Transverse colon (tissue), 4 donors: ENCODE data around the gene ATP11A. TPM values are rescaled to one million over a fixed set of nuclear protein-coding genes. Genes with fewer than 3 reads are reported as not detected.

Source experiments
- DNase-seq: peaks from one replicate; pipeline ENCODE4 v3.0.0-alpha.2; 2019
- H3K27ac ChIP-seq, 4 donors: fragments of 200-600 bp; sonication (generic); 2 replicates each; pipeline ENCODE4 v1.5.1; 2016 to 2018; ENCODE audit warnings: inconsistent platforms in 4 of 4
- H3K27me3 ChIP-seq: fragments of 200-600 bp; sonication (generic); 2 replicates; pipeline ENCODE4 v1.5.1; 2017; ENCODE audit warnings: inconsistent platforms
- H3K36me3 ChIP-seq, 4 donors: fragments of 200-600 bp; sonication (generic); 2 replicates each; pipeline ENCODE4 v1.5.1; 2017 to 2019; ENCODE audit warnings: inconsistent platforms in 4 of 4
- H3K4me1 ChIP-seq, 4 donors: fragments of 200-600 bp; sonication (generic); 2 replicates each; pipeline ENCODE4 v1.5.1; 2017 to 2020; ENCODE audit warnings: inconsistent platforms in 4 of 4
- H3K4me3 ChIP-seq, 4 donors: fragments of 200-600 bp; sonication (generic); 1 replicate in 1 of 4; 2 replicates in 3 of 4; pipeline versions ENCODE4 v1.5.1 to v1.6.1; 2017 to 2019; ENCODE audit warnings: inconsistent platforms in 4 of 4
- H3K9me3 ChIP-seq, 2 donors: fragments of 200-600 bp; sonication (generic); 2 replicates each; pipeline ENCODE4 v1.5.1; 2017 to 2019; ENCODE audit warnings: inconsistent platforms in 2 of 2
- CTCF ChIP-seq, 5 experiments: fragments of 200-600 bp in 3 of 5; fragments of 450-650 bp in 2 of 5; sonication (generic) in 3 of 5; IDR thresholded peaks; 1 replicate in 2 of 5; 2 replicates in 3 of 5; pipeline ENCODE4 v1.5.1; 2016 to 2017; ENCODE audit warnings: antibody characterized with exemption in 5 of 5, inconsistent platforms in 3 of 5, mild to moderate bottlenecking in 2 of 5, moderate library complexity in 1 of 5
- EP300 ChIP-seq: sonication (generic); formaldehyde crosslinking; IDR thresholded peaks from one replicate; pipeline ENCODE4 v1.6.1; 2017; ENCODE audit warnings: antibody characterized with exemption, low read depth
- POLR2A ChIP-seq: fragments of 450-650 bp; IDR thresholded peaks from one replicate; pipeline ENCODE4 v1.6.1; 2016; ENCODE audit warnings: antibody characterized with exemption, mild to moderate bottlenecking, moderate library complexity
- POLR2AphosphoS5 ChIP-seq, 3 donors: sonication (generic); formaldehyde crosslinking; IDR thresholded peaks; one replicate each; pipeline ENCODE4 v1.6.1; 2016; ENCODE audit warnings: antibody characterized with exemption in 3 of 3
- WGBS, 2 donors: methylation state at CpG; one replicate each; pipeline ENCODE4 v1.1.5; 2018; ENCODE audit warnings: low coverage in 1 of 2; 5-methylcytosine and 5-hydroxymethylcytosine counted together
- in situ Hi-C, 4 donors: fragments of 200-750 bp; cut with MboI; loops; one replicate each; pipeline versions ENCODE4 v1.15.0 to v1.15.1; 2017; ENCODE audit warnings: low sequenced_read_pairs in 3 of 4, low pct_ligation_motif_present in 1 of 4, low pct_unique_long_range_greater_than_20kb in 1 of 4
- intact Hi-C: fragments of 100-400 bp; cut with DNase I; formaldehyde crosslinking; loops from one replicate; pipeline ENCODE4 v1.15.1; 2023; ENCODE audit warnings: low total_unique reads
- total RNA-seq, 4 donors: library from RNA; depleted of rRNA; stranded (reverse); fragments of >200 nt; gene quantifications; one replicate each; pipeline ENCODE4 v1.1.0, GENCODE V29; 2016

The ATP11A gene
- total RNA-seq, 4 donors from 2014 or later, result 10.2 to 17.5 (median 13.3) TPM

DNA sequence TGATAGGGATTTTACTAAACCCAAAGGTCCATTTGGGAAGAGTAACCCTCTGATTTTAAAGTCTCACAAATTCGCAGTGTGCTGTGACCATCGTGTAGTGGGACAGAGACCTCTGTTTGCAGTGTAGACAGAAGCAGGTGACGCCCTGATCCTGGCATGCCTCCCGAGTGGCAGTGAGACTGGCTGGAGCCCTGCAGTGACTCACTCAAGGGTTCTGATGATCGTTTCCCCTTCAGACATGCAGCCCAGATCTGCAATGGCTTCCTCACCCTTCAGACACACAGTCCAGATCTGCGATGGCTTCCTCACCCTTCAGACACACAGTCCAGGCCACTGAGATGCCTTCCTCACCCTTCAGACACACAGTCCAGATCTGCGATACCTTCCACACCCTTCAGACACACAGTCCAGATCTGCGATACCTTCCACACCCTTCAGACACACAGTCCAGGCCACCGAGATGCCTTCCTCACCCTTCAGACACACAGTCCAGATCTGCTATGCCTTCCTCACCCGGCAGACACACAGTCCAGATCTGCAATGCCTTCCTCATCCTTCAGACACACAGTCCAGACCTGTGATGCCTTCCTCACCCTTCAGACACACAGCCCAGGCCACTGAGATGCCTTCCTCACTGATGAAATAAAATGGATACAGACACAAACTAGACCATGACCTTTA, 125.2 kb downstream of the ATP11A start:
- intact Hi-C loops (no loop called here), in situ Hi-C loops (no loop called here)
- Histone ChIP-seq H3K27ac (no peak overlapping the region), H3K4me1 (no peaks in the 10 kb centered on the region), H3K27me3 (no peaks in the 10 kb centered on the region), H3K4me3 (no peak overlapping the region), H3K9me3 (no peaks in the 10 kb centered on the region), H3K36me3 (no peaks in the 10 kb centered on the region)
- TF ChIP-seq EP300 (no peak), POLR2A (no peak), CTCF (IDR thresholded peaks at IDR 0.05) (no peak), POLR2AphosphoS5 (IDR thresholded peaks at IDR 0.05) (no peak)
- no peak for DNase-seq
- WGBS, 2 donors, result 76 to 79% methylated on average over 3 to 10 of the region's 10 CpGs

GRCh38 chr13:112815871-112816270, 126.0 kb downstream of the ATP11A start:
- no peak for DNase-seq
- 97% methylated on average over 4 to 13 of the region's 13 CpGs for WGBS, 2 donors
- no peaks in the 10 kb centered on the region for H3K36me3 ChIP-seq

GRCh38 chr13:112818040-112818697, 128.3 kb downstream of the ATP11A start:
- in situ Hi-C loops, result no loop called here
- Histone ChIP-seq H3K27ac (no peak overlapping the region), H3K36me3 (no peaks in the 10 kb centered on the region), H3K9me3 (no peaks in the 10 kb centered on the region), H3K4me1 (no peaks in the 10 kb centered on the region), H3K27me3 (no peaks in the 10 kb centered on the region), H3K4me3 (no peak overlapping the region)
- WGBS, 2 donors, result 94% methylated on average over 7 to 38 of the region's 38 CpGs
- intact Hi-C loops, result no loop called here
- TF ChIP-seq POLR2A (no peak), EP300 (no peak), CTCF (IDR thresholded peaks at IDR 0.05) (no peak), POLR2AphosphoS5 (IDR thresholded peaks at IDR 0.05) (no peak)
- no peak for DNase-seq

More at GRCh38 chr13:112815871-112816270, 126.0 kb downstream of the ATP11A start:
- H3K4me3 ChIP-seq, result no peak overlapping the region
- no peaks in the 10 kb centered on the region for H3K4me1 ChIP-seq
- H3K9me3 ChIP-seq, result no peaks in the 10 kb centered on the region
- TF ChIP-seq POLR2AphosphoS5 (IDR thresholded peaks at IDR 0.05) (no peak), EP300 (no peak), POLR2A (no peak), CTCF (IDR thresholded peaks at IDR 0.05) (no peak)
- H3K27ac ChIP-seq, result no peak overlapping the region
- H3K27me3 ChIP-seq, result no peaks in the 10 kb centered on the region
- in situ Hi-C loops, result no loop called here
- intact Hi-C loops, result no loop called here

DNA sequence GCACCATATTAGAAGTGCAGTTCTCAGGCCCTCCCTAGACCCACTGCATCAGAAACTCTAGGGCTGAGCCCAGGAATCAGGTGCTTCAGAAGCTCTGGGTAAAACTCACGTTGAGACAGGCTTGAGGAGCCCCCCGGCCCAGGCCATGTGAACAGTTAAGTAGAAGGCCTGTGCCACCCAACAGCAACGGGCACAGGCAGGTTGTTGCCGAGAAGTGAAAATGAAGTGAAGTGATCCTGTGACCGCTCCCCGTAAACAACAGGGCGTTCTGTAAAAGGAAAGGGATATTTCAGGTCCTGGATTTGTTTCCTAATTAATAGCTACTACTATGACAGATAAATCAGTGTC, 128.8 kb downstream of the ATP11A start:
- Histone ChIP-seq H3K27me3 (no peaks in the 10 kb centered on the region), H3K36me3 (no peaks in the 10 kb centered on the region), H3K4me1 (no peaks in the 10 kb centered on the region), H3K9me3 (no peaks in the 10 kb centered on the region), H3K27ac (no peak overlapping the region), H3K4me3 (no peak overlapping the region)
- in situ Hi-C loops, result no loop called here
- WGBS, 2 donors, result 92 to 93% methylated on average over 5 to 7 of the region's 7 CpGs
- TF ChIP-seq EP300, result no peak
- no peak for TF ChIP-seq POLR2A
- no peak for TF ChIP-seq POLR2AphosphoS5 (IDR thresholded peaks at IDR 0.05)
- no peak for TF ChIP-seq CTCF (IDR thresholded peaks at IDR 0.05)
- intact Hi-C loops, result no loop called here
- no peak for DNase-seq
